Measurements from ENCODE around the gene ATP10A.
"Not testable (repeated sequence)": the region's sequence is repeated elsewhere in the genome, so short reads cannot be mapped to it uniquely, and the experiment has no call there.

The ATP10A gene

DNA sequence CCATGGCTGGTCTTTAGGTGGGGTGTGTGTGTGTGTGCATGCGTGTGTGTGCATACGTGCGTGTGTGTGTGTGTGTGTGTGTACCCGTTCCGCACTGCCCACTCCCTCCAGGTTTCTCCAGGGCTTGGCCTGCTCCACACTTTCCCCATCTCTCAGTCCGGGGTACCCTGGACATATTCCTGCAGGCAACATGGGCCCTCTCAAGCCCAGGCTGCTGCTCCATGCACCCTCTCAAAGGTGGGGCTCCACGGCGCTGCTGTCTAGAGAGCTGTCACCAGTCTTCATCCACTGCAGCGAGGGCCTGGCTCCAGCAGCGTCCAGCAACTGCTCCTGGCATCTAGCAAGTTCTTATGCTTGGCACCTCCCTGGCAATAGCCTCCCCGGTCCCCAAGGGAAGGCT, 86.1 kb downstream of the ATP10A start:
- no peak for DNase-seq (ENCODE audit: extremely low read depth, low read depth)
- TF ChIP-seq, protein P1, sequence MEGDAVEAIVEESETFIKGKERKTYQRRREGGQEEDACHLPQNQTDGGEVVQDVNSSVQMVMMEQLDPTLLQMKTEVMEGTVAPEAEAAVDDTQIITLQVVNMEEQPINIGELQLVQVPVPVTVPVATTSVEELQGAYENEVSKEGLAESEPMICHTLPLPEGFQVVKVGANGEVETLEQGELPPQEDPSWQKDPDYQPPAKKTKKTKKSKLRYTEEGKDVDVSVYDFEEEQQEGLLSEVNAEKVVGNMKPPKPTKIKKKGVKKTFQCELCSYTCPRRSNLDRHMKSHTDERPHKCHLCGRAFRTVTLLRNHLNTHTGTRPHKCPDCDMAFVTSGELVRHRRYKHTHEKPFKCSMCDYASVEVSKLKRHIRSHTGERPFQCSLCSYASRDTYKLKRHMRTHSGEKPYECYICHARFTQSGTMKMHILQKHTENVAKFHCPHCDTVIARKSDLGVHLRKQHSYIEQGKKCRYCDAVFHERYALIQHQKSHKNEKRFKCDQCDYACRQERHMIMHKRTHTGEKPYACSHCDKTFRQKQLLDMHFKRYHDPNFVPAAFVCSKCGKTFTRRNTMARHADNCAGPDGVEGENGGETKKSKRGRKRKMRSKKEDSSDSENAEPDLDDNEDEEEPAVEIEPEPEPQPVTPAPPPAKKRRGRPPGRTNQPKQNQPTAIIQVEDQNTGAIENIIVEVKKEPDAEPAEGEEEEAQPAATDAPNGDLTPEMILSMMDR (IDR thresholded peaks at IDR 0.05; ENCODE audit: low read depth, low read length) = no peak

DNA sequence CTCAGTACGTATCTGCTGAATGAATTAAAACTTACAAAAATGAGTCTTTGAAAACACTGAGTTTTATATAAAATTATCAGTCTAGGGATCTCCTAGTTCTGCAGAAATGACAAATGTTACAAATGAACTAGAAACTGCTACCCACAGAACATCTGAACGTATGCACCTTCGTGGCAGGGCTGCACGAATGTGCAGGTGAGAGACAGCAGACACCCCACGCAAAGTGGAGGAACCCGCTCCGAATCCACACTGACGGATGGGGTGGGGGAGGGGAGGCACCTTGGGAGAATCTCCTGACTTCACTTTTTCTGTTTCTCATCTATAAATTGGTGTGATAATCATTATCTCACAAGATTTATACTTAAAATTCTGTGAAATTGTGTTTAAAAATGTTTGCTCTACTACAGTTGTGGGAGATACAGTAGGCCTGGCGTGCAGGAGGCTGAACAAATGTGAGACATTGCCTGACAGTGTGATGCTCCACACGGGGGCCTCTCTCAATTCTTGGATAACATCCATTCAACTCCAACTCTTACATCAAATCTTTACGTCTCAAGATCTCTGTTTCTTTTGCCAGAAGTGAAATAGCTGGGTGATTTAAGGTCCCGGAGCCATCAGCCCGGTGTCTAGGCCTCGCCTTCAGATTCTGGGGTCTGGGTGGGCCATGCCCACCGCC, 86.9 kb downstream of the ATP10A start:
- DNase-seq (ENCODE audit: extremely low read depth, low read depth) = no peak
- TF ChIP-seq, protein P1 (IDR thresholded peaks at IDR 0.05; ENCODE audit: low read depth, low read length) = no peak

- no peak for DNase-seq (ENCODE audit: extremely low read depth, low read depth)
- TF ChIP-seq, protein P1 (IDR thresholded peaks at IDR 0.05; ENCODE audit: low read depth, low read length) = no peak
Observed at GRCh38 chr15:25775317-25775912, 87.7 kb downstream of the ATP10A start.

- no peak for DNase-seq (ENCODE audit: extremely low read depth, low read depth)
Observed at GRCh38 chr15:25774871-25775270, 88.3 kb downstream of the ATP10A start.

GRCh38 chr15:25773248-25773647, 89.9 kb downstream of the ATP10A start:
- DNase-seq (ENCODE audit: extremely low read depth, low read depth) = no peak
- TF ChIP-seq, protein P1 (IDR thresholded peaks at IDR 0.05; ENCODE audit: low read depth, low read length) = no peak

More at GRCh38 chr15:25774871-25775270, 88.3 kb downstream of the ATP10A start:
- TF ChIP-seq, protein P1 (IDR thresholded peaks at IDR 0.05; ENCODE audit: low read depth, low read length) = no peak

- TF ChIP-seq, protein P1 (IDR thresholded peaks at IDR 0.05; ENCODE audit: low read depth, low read length) = no peak
- DNase-seq (ENCODE audit: extremely low read depth, low read depth) = no peak
Observed at GRCh38 chr15:25772500-25772899, 90.6 kb downstream of the ATP10A start.

DNA sequence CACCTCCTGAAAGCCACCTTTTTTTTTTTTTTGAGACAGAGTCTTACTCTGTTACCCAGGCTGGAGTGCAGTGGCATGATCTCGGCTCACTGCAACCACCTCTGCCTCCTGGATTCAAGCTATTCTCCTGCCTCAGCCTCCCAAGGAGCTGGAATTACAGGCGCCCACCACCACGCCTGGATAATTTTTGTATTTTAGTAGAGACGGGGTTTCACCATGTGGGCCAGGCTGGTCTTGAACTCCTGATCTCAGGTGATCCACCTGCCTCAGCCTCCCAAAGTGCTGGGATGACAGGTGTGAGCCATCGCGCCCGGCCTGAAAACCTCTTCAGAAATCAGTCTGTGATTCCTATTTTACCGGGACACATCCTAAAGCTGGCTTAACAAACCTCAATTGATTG, 91.4 kb downstream of the ATP10A start:
- not testable (repeated sequence) for DNase-seq (ENCODE audit: extremely low read depth, low read depth)

DNA sequence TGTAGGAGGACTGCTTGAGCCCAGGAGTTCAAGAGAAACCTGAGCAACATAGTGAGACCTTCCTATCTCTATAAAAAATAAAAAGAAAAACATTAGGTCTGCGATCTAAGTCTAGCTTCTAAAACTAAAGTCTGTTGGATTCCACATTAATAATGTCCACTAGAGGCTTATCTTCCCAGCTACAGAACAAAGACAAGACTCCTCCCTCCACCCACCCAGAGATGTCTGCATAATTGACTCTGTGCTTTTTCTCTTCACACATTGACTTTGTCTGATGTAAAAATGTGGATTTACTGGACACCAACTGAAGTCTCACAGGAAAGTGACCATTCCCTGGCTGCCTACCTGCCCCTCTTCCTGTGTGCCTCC, 91.8 kb downstream of the ATP10A start:
- TF ChIP-seq, protein P1 (IDR thresholded peaks at IDR 0.05; ENCODE audit: low read depth, low read length) = no peak
- DNase-seq (ENCODE audit: extremely low read depth, low read depth) = no peak
